ENCODE data around the gene FAM162B.
"Not testable (repeated sequence)": the region's sequence is repeated elsewhere in the genome, so short reads cannot be mapped to it uniquely, and the experiment has no call there.

The FAM162B gene

DNA sequence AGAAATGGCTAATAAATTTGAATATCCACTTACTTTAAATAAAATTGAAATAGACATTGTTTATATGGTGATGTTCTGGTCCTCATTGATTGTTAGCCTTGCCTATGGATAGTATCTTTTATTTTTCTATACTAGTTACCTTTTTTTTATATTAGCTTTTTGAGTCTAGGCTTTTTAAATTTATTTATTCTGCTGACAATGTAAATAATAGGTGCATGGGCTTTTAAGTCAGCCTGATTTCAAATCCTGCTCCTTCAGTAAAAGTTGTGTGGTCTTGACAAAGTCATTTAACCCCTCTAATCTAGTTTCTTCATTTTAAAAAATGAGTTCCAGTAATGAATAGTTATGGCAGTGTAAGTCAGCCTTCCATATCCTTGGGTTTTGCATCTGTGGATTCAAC is 38.6 kb downstream of the FAM162B start:
- no peak for DNase-seq (ENCODE audit: low read depth)

DNA sequence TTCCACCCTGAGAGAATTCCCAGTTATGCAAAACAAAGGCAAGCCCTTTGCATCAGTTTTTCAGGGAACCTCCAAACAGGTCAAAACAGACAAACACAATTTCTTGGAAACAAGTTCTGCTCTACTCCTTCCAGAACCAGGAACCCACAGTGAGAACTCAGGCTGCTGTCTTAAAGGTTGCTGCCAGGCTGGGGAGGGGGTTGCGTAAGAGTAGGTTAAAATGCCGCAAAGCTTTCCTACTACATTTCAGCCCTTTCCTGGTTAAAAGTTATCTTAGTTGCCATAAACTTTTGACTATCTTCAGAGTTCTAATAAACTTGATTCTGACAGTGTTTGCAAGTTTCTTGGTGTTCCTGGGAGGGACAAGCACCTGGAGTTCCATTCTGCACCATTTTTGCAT is 50.8 kb downstream of the FAM162B start:
- no peak for DNase-seq (ENCODE audit: low read depth)

DNA sequence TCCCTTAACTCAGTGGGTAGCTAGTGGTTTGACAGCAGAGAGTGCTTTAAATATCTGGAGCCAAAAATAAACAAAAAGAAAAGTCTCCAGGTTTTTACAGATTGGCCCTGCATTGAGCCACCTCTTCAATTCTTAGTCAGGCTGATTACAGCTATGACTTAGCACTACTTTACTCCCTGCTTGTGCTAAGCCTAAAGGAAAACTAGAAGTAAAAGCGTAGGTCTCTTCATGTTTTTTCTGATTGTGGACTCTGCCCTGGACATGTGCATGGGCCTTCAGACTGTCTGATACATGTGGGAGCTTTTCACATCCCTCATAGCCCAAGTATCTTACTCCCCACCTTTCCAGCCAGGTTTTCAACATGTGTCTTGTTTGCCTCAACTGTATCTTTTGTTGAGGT is 51.2 kb downstream of the FAM162B start:
- no peak for DNase-seq (ENCODE audit: low read depth)

DNA sequence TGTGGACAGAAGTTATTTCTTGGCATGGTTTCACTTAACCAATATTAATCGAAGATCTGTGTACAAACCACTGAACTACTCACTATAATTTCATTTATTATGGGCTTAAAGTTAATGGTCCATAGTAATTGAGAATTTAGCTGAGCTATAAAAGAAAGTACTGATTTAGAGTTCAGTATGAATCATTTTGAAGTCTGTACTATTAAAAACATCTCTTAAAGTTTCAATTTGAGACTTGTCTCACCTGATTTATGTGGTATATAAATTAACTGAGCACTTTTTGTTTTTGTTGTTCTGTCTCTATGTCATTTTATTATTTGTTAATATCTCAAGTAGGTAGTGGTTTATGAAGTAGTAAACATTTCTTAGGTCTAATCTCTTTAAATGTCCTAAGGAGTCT is 59.6 kb downstream of the FAM162B start:
- DNase-seq (ENCODE audit: low read depth) = no peak

DNA sequence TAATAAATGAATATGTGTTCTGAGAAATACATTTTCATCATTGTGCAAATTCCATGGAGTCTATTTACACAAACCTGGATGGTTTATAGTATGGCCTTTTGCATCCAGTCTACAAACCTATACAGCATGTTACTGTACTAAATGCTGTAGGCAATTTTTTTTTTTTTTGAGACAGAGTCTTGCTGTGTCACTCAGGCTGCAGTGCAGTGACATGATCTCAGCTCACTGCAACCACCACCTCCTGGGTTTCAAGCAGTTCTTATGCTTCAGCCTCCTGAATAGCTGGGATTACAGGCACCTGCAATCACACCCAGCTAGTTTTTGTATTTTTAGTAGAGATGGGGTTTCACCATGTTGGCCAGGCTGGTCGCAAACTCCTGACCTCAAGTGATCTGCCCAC is 61.6 kb downstream of the FAM162B start:
- DNase-seq (ENCODE audit: low read depth) = not testable (repeated sequence)

Data from HS-5 (cell line).